HG02678 (cell line): ENCODE results near the gene PIGU.
"Not testable (repeated sequence)": the region's sequence is repeated elsewhere in the genome, so short reads cannot be mapped to it uniquely, and the experiment has no call there.

ENCODE experiments used
- ATAC-seq: cut with Tn5 transposase; IDR thresholded peaks from one replicate; pipeline ENCODE4 v1.9.1; 2021; ENCODE audit warnings: mild to moderate bottlenecking, moderate library complexity; ENCODE audit not compliant: unreplicated experiment

PIGU gene

GRCh38 chr20:34663213-34663943 is 13.5 kb downstream of the PIGU start:
- no peak for ATAC-seq

GRCh38 chr20:34661811-34662210 is 15.1 kb downstream of the PIGU start:
- not testable (repeated sequence) for ATAC-seq

GRCh38 chr20:34658654-34659053 is 18.2 kb downstream of the PIGU start:
- ATAC-seq: not testable (repeated sequence)

GRCh38 chr20:34654207-34654744 is 22.6 kb downstream of the PIGU start:
- no peak for ATAC-seq

GRCh38 chr20:34651200-34651599 is 25.7 kb downstream of the PIGU start:
- no peak for ATAC-seq

- ATAC-seq: no peak
Measured at GRCh38 chr20:34647737-34648136, 29.2 kb downstream of the PIGU start.

GRCh38 chr20:34644951-34645350 is 31.9 kb downstream of the PIGU start:
- no peak for ATAC-seq

GRCh38 chr20:34644345-34644744 is 32.5 kb downstream of the PIGU start:
- ATAC-seq: no peak

- ATAC-seq: no peak
Measured at GRCh38 chr20:34643928-34644327, 33.0 kb downstream of the PIGU start.

GRCh38 chr20:34642009-34642408 is 34.9 kb downstream of the PIGU start:
- no peak for ATAC-seq

GRCh38 chr20:34639755-34640222 is 37.1 kb downstream of the PIGU start:
- no peak for ATAC-seq

GRCh38 chr20:34638532-34638931 is 38.4 kb downstream of the PIGU start:
- ATAC-seq: no peak

GRCh38 chr20:34638039-34638292 is 38.9 kb downstream of the PIGU start:
- no peak for ATAC-seq

GRCh38 chr20:34637245-34638038 is 39.5 kb downstream of the PIGU start:
- ATAC-seq: no peak

- no peak for ATAC-seq
Measured at GRCh38 chr20:34636648-34637047, 40.2 kb downstream of the PIGU start.

GRCh38 chr20:34634392-34634791 is 42.5 kb downstream of the PIGU start:
- no peak for ATAC-seq

- no peak for ATAC-seq
Measured at GRCh38 chr20:34632870-34633452, 43.9 kb downstream of the PIGU start.

- no peak for ATAC-seq
Measured at GRCh38 chr20:34629904-34630303, 47.0 kb downstream of the PIGU start.

GRCh38 chr20:34629342-34629741 is 47.5 kb downstream of the PIGU start:
- no peak for ATAC-seq

- ATAC-seq: no peak
Measured at GRCh38 chr20:34628026-34628425, 48.9 kb downstream of the PIGU start.

GRCh38 chr20:34627458-34627857 is 49.4 kb downstream of the PIGU start:
- ATAC-seq: no peak

GRCh38 chr20:34626992-34627391 is 49.9 kb downstream of the PIGU start:
- no peak for ATAC-seq
